Vagina (tissue), 2 donors: ENCODE data around the gene POLR2C.

ENCODE experiments used
- CTCF ChIP-seq, 3 experiments: fragments of 450-650 bp in 2 of 3; fragments of 200-600 bp in 1 of 3; sonication (generic) in 1 of 3; IDR thresholded peaks; one replicate each; pipeline ENCODE4 v1.5.1; 2017 to 2019; ENCODE audit warnings: antibody characterized with exemption in 3 of 3, mild to moderate bottlenecking in 2 of 3, moderate library complexity in 2 of 3
- POLR2A ChIP-seq, 2 donors: fragments of 450-650 bp; IDR thresholded peaks; one replicate each; pipeline ENCODE4 v1.6.1; 2017; ENCODE audit warnings: antibody characterized with exemption in 2 of 2, mild to moderate bottlenecking in 2 of 2, moderate library complexity in 2 of 2
- POLR2AphosphoS5 ChIP-seq, 2 donors: sonication (generic); formaldehyde crosslinking; IDR thresholded peaks; one replicate each; pipeline ENCODE4 v1.9.0; 2017; ENCODE audit warnings: antibody characterized with exemption in 2 of 2, mild to moderate bottlenecking in 2 of 2, low read depth in 1 of 2; ENCODE audit not compliant: insufficient read depth in 1 of 2

GRCh38 chr16:57497121-57497520, 34.6 kb downstream of the POLR2C start:
- TF ChIP-seq POLR2A (IDR thresholded peaks at IDR 0.05) (no peak), POLR2AphosphoS5 (IDR thresholded peaks at IDR 0.05; ENCODE audit: insufficient read depth in 1 of 2, low read depth in 1 of 2) (no peak), CTCF (IDR thresholded peaks at IDR 0.05) (no peak)
